HepG2 (cell line): ENCODE data around the gene CLCC1. TPM values are rescaled to one million over a fixed set of nuclear protein-coding genes. Genes with fewer than 3 reads are reported as not detected.

Source experiments
- ATAC-seq: fragments of 200-7000 bp; cut with Tn5 transposase; 3 replicates; pipeline ENCODE4 v1.9.1; 2020; ENCODE audit warnings: mild to moderate bottlenecking, moderate library complexity
- BruUV-seq: library from RNA; stranded (reverse); fragments of 400-500 nt; replicated peaks from 2 replicates; lab custom pipeline; 2021; lab: Mats Ljungman, UMichigan
- CTCF ChIA-PET: fragments of 300-600 bp; formaldehyde crosslinking; extraction: SDS; loops from one replicate; lab custom pipeline; 2021; ENCODE audit warnings: low total read pairs, inconsistent platforms, low intra/inter-chr PET ratio; lab: Yijun Ruan, JAX
- POLR2A ChIA-PET: fragments of 350-600 bp; sonication (Branson Sonifier 250); formaldehyde crosslinking; loops from one replicate; lab custom pipeline; 2020; ENCODE audit warnings: antibody characterized with exemption, inconsistent platforms; lab: Yijun Ruan, JAX
- DNase-seq: peaks from one replicate; pipeline ENCODE4 v3.0.0-alpha.2; 2015; ENCODE audit warnings: low spot score
- FAIRE-seq: peaks from 3 replicates; lab custom pipeline; 2011; peaks lifted over from hg19 to GRCh38; lab: Jason Lieb, UNC
- H2AFZ ChIP-seq: one replicate; pipeline ENCODE4 v1.6.1; 2011; ENCODE audit warnings: low read length, inconsistent platforms
- H3K27ac ChIP-seq: fragments of 300-600 bp; 3 replicates; pipeline ENCODE4 v1.8.0; 2011; ENCODE audit warnings: mixed run types, mild to moderate bottlenecking, mixed read lengths, low read length, inconsistent platforms; ENCODE audit not compliant: insufficient read depth; ENCODE audit errors: extremely low read length
- H3K27me3 ChIP-seq, 2 experiments: fragments of 200-600 bp in 1 of 2; 2 replicates in 1 of 2; 3 replicates in 1 of 2; pipeline versions ENCODE4 v1.6.0 to v1.8.0; 2011; ENCODE audit warnings: low read length in 2 of 2, mild to moderate bottlenecking in 2 of 2, moderate library complexity in 2 of 2, inconsistent platforms in 1 of 2; ENCODE audit not compliant: insufficient read depth in 2 of 2, control insufficient read depth in 1 of 2
- H3K36me3 ChIP-seq, 2 experiments: fragments of 200-600 bp in 1 of 2; replicated peaks in 1 of 2; 2 replicates in 1 of 2; 3 replicates in 1 of 2; pipeline versions ENCODE4 v1.5.1 to v1.8.0; 2011; ENCODE audit warnings: low read length in 2 of 2, inconsistent platforms in 1 of 2; ENCODE audit not compliant: insufficient read depth in 2 of 2, control insufficient read depth in 1 of 2
- H3K4me1 ChIP-seq: 2 replicates; pipeline ENCODE4 v1.5.1; 2012; ENCODE audit warnings: low read length, inconsistent platforms; ENCODE audit not compliant: insufficient read depth
- H3K4me2 ChIP-seq: 2 replicates; pipeline ENCODE4 v1.6.0; 2011; ENCODE audit warnings: low read depth, low read length, inconsistent platforms
- H3K4me3 ChIP-seq, 3 experiments: fragments of 200-600 bp in 1 of 3; sonication (generic), shearing (Covaris generic) in 1 of 3; replicated peaks in 1 of 3; 2 replicates each; pipeline ENCODE4 v1.5.1; 2011 to 2016; ENCODE audit warnings: low read length in 3 of 3, inconsistent platforms in 2 of 3, low read depth in 2 of 3, mild to moderate bottlenecking in 2 of 3, control low read depth in 1 of 3, mixed read lengths in 1 of 3; ENCODE audit not compliant: insufficient read depth in 1 of 3
- H3K79me2 ChIP-seq: one replicate; pipeline ENCODE4 v1.6.1; 2011; ENCODE audit warnings: low read length, inconsistent platforms; ENCODE audit not compliant: insufficient read depth
- H3K9ac ChIP-seq: 2 replicates; pipeline ENCODE4 v1.6.0; 2011; ENCODE audit warnings: mild to moderate bottlenecking, low read depth, low read length, inconsistent platforms; ENCODE audit not compliant: insufficient read depth
- H3K9me3 ChIP-seq: 2 replicates; pipeline ENCODE4 v1.5.1; 2012; ENCODE audit warnings: mild to moderate bottlenecking, low read length
- H4K20me1 ChIP-seq: 2 replicates; pipeline ENCODE4 v1.6.0; 2011; ENCODE audit warnings: inconsistent platforms, mild to moderate bottlenecking, low read length, moderate library complexity; ENCODE audit not compliant: insufficient read depth
- FOXJ3 ChIP-seq: sonication (generic); formaldehyde crosslinking; IDR thresholded peaks from 2 replicates; pipeline ENCODE4 v1.4.0; 2020; ENCODE audit warnings: missing genetic modification reagents, mild to moderate bottlenecking, borderline replicate concordance
- HNF4A ChIP-seq: sonication (generic); formaldehyde crosslinking; IDR thresholded peaks from 2 replicates; pipeline ENCODE4 v1.4.0; 2020; ENCODE audit warnings: missing genetic modification reagents
- MED1 ChIP-seq: sonication (generic); formaldehyde crosslinking; IDR thresholded peaks from 2 replicates; pipeline ENCODE4 v1.4.0; 2020; ENCODE audit warnings: missing genetic modification reagents
- MXD4 ChIP-seq: IDR thresholded peaks from 2 replicates; pipeline ENCODE4 v1.6.1; 2016; ENCODE audit warnings: mild to moderate bottlenecking, missing biosample characterization, missing genetic modification reagents
- RCOR2 ChIP-seq: IDR thresholded peaks from 2 replicates; pipeline ENCODE4 v1.6.1; 2016; ENCODE audit warnings: missing biosample characterization, missing genetic modification reagents
- ZFAT ChIP-seq: sonication (generic); formaldehyde crosslinking; conservative IDR thresholded peaks from 2 replicates; pipeline ENCODE4 v1.8.1; 2023; ENCODE audit warnings: missing genetic modification reagents, inconsistent platforms
- ZNF121 ChIP-seq: sonication (generic); formaldehyde crosslinking; IDR thresholded peaks from 2 replicates; pipeline ENCODE4 v1.5.0; 2020; ENCODE audit warnings: mild to moderate bottlenecking, missing genetic modification reagents
- WGBS: methylation state at CpG from one replicate; pipeline ENCODE4 v1.1.6; 2017; ENCODE audit warnings: low lambda C conversion rate; 5-methylcytosine and 5-hydroxymethylcytosine counted together
- in situ Hi-C: cut with HindIII; loops from 2 replicates; pipeline ENCODE4 v1.10.0; 2017; ENCODE audit warnings: low pct_unique_long_range_greater_than_20kb; ENCODE audit not compliant: extremely low pct_ligation_motif_present
- intact Hi-C: fragments of 100-400 bp; cut with micrococcal nuclease; formaldehyde crosslinking; loops from one replicate; pipeline ENCODE4 v1.10.0; 2022; ENCODE audit not compliant: unreplicated experiment
- polyA plus RNA-seq, 8 experiments: library from polyadenylated mRNA; depleted of rRNA in 3 of 8; stranded (reverse) in 7 of 8; unstranded in 1 of 8; fragments of >200 nt; fragmentation: Illumina TruSeq in 4 of 8; extraction: Trizol in 4 of 8; gene quantifications; 2 replicates each; pipeline versions ENCODE4 v1.2.1 to v1.2.3, GENCODE V29; 2011 to 2016; ENCODE audit warnings: low read depth in 4 of 8, missing spikeins in 1 of 8, mixed read lengths in 1 of 8; ENCODE audit not compliant: insufficient read depth in 1 of 8
- total RNA-seq, 5 experiments: library from RNA; depleted of rRNA; stranded (reverse); fragments of >200 nt; fragmentation: Illumina TruSeq; extraction: Trizol; gene quantifications; 2 replicates each; pipeline ENCODE4 v1.2.3, GENCODE V29; 2016; ENCODE audit warnings: low read depth in 1 of 5
- TF ChIP-seq, protein P1 (sequence below): sonication (generic); formaldehyde crosslinking; IDR thresholded peaks from 2 replicates; pipeline ENCODE4 v1.4.0; 2020; ENCODE audit warnings: missing genetic modification reagents

Gene CLCC1
- total and polyA plus RNA-seq, 2 of the 13 experiments (the other 11 are each of a cell fraction or from before 2014, with no cell fraction given) = 16.0 to 25.8 TPM

DNA sequence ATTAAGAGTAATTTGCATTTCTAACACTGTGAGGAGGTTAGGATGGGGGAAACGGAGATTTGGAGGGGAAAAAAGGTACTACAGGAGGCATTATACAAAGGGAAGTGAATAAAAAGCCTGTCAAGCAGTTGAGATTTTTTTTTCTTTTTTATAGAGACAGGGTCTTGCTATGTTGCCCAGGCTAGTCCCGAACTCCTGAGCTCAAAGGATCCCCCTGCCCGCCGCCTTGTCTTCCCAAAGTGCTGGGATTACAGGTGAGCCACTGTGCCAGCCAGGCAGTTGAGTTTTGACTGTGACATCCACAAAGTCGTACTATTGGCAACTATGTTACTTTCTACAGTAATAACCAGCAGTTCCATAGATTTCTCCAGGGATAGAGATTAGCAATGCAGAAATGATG lies 2.6 kb downstream of the CLCC1 start:
- ATAC-seq (no peak), DNase-seq (no peak), FAIRE-seq (no peak)
- Histone ChIP-seq H4K20me1 (no peaks in the 10 kb centered on the region), H3K9me3 (no peaks in the 10 kb centered on the region), H3K27ac (no peak overlapping the region), H3K9ac (no peak overlapping the region), H3K4me1 (peaks cover 60% of the 10 kb centered on the region), H3K27me3 (no peaks in the 10 kb centered on the region; a peak in 1 of 5 replicates), H3K36me3 (peaks cover 0 to 26% of the 10 kb centered on the region in 2 experiments; a peak in 2 of 5 replicates), H3K4me2 (0 out of 2 replicates have a peak overlapping the region, but pooled peaks have one; percentile 10), H3K79me2 (peaks cover 42% of the 10 kb centered on the region), H3K4me3 (no peak overlapping the region), H2AFZ (no peak overlapping the region)
- ChIA-PET POLR2A (no interaction called here), CTCF (no interaction called here)
- no TSS peak for BruUV-seq
- WGBS = 95% methylated on average over 5 of the region's 5 CpGs
- in situ Hi-C loops = no loop called here
- 0 out of 2 replicates have a peak, but pooled peaks have one; percentile 52 for TF ChIP-seq ZNF121 (CRISPR knock-in tag)
- TF ChIP-seq FOXJ3 (CRISPR knock-in tag) = no peak
- intact Hi-C loops = loop anchor here (10.0 kb wide), 1 partner anchor 154 kb away; the partner anchor contains the start of gene ELAPOR1

- Histone ChIP-seq H3K27ac (no peak overlapping the region), H3K4me2 (no peak overlapping the region), H3K9me3 (no peaks in the 10 kb centered on the region), H3K79me2 (peaks cover 62% of the 10 kb centered on the region), H3K4me1 (peaks cover 55% of the 10 kb centered on the region), H3K4me3 (no peak overlapping the region), H3K27me3 (no peaks in the 10 kb centered on the region; a peak in 1 of 5 replicates), H2AFZ (no peak overlapping the region), H3K9ac (no peak overlapping the region), H4K20me1 (no peaks in the 10 kb centered on the region; the same call in 1 of the 2 replicates), H3K36me3 (peaks cover 2 to 29% of the 10 kb centered on the region in 2 experiments; a peak in 3 of 5 replicates)
- in situ Hi-C loops (no loop called here), intact Hi-C loops (no loop called here)
- 88% methylated on average over 5 of the region's 5 CpGs for WGBS
- POLR2A ChIA-PET = no interaction called here
- ATAC-seq (no peak), FAIRE-seq (no peak), DNase-seq (no peak)
- BruUV-seq = no TSS peak
- TF ChIP-seq MXD4 (no peak), ZFAT (CRISPR knock-in tag) (no peak), MED1 (CRISPR knock-in tag) (no peak), RCOR2 (CRISPR knock-in tag) (no peak), HNF4A (CRISPR knock-in tag) (0 out of 2 replicates have a peak, but pooled peaks have one; percentile 7)
- TF ChIP-seq, protein P1, sequence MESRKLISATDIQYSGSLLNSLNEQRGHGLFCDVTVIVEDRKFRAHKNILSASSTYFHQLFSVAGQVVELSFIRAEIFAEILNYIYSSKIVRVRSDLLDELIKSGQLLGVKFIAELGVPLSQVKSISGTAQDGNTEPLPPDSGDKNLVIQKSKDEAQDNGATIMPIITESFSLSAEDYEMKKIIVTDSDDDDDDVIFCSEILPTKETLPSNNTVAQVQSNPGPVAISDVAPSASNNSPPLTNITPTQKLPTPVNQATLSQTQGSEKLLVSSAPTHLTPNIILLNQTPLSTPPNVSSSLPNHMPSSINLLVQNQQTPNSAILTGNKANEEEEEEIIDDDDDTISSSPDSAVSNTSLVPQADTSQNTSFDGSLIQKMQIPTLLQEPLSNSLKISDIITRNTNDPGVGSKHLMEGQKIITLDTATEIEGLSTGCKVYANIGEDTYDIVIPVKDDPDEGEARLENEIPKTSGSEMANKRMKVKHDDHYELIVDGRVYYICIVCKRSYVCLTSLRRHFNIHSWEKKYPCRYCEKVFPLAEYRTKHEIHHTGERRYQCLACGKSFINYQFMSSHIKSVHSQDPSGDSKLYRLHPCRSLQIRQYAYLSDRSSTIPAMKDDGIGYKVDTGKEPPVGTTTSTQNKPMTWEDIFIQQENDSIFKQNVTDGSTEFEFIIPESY = peak; percentile 55; the same call in 1 of the 2 replicates
- CTCF ChIA-PET = no interaction called here
Measured at GRCh38 chr1:108957888-108958287, 5.4 kb downstream of the CLCC1 start.
